Vagina (tissue), 2 donors: ENCODE results near the gene ASPSCR1. TPM values are rescaled to one million over a fixed set of nuclear protein-coding genes. Genes with fewer than 3 reads are reported as not detected.

ENCODE experiments used
- DNase-seq, 2 donors: peaks; one replicate each; pipeline ENCODE4 v3.0.0-alpha.2; 2017; ENCODE audit errors: extremely low spot score in 2 of 2
- H3K27ac ChIP-seq: fragments of 200-600 bp; sonication (generic); one replicate; pipeline ENCODE4 v1.5.1; 2019
- H3K27me3 ChIP-seq: fragments of 200-600 bp; sonication (generic); one replicate; pipeline ENCODE4 v1.5.1; 2019
- H3K36me3 ChIP-seq, 2 donors: fragments of 200-600 bp; sonication (generic); one replicate each; pipeline ENCODE4 v1.5.1; 2017 to 2019
- H3K4me1 ChIP-seq: fragments of 200-600 bp; sonication (generic); one replicate; pipeline ENCODE4 v1.5.1; 2019
- H3K4me3 ChIP-seq, 2 donors: fragments of 200-600 bp; sonication (generic); 1 replicate in 1 of 2; 2 replicates in 1 of 2; pipeline ENCODE4 v1.5.1; 2016 to 2019
- H3K9me3 ChIP-seq: fragments of 200-600 bp; sonication (generic); one replicate; pipeline ENCODE4 v1.5.1; 2019
- CTCF ChIP-seq, 3 experiments: fragments of 450-650 bp in 2 of 3; fragments of 200-600 bp in 1 of 3; sonication (generic) in 1 of 3; IDR thresholded peaks; one replicate each; pipeline ENCODE4 v1.5.1; 2017 to 2019; ENCODE audit warnings: antibody characterized with exemption in 3 of 3, mild to moderate bottlenecking in 2 of 3, moderate library complexity in 2 of 3
- POLR2A ChIP-seq, 2 donors: fragments of 450-650 bp; IDR thresholded peaks; one replicate each; pipeline ENCODE4 v1.6.1; 2017; ENCODE audit warnings: antibody characterized with exemption in 2 of 2, mild to moderate bottlenecking in 2 of 2, moderate library complexity in 2 of 2
- POLR2AphosphoS5 ChIP-seq, 2 donors: sonication (generic); formaldehyde crosslinking; IDR thresholded peaks; one replicate each; pipeline ENCODE4 v1.9.0; 2017; ENCODE audit warnings: antibody characterized with exemption in 2 of 2, mild to moderate bottlenecking in 2 of 2, low read depth in 1 of 2; ENCODE audit not compliant: insufficient read depth in 1 of 2
- intact Hi-C: fragments of 100-400 bp; cut with DNase I; formaldehyde crosslinking; loops from one replicate; pipeline ENCODE4 v1.15.1; 2023
- total RNA-seq: library from RNA; depleted of rRNA; stranded (reverse); fragments of >200 nt; gene quantifications from one replicate; pipeline ENCODE4 v1.2.3, GENCODE V29; 2016

Gene ASPSCR1
- total RNA-seq, 1 donor from 2014 or later, result 31.2 TPM

GRCh38 chr17:81959362-81960129 lies 17.9 kb upstream of the ASPSCR1 start:
- no peak overlapping the region for H3K27ac ChIP-seq
- DNase-seq, result no peak
- H3K27me3 ChIP-seq, result peaks cover 14% of the 10 kb centered on the region
- intact Hi-C loops, result loop anchor here (5.0 to 10.0 kb wide), 2 partner anchors 53 to 195 kb away; no protein-coding TSS in a partner anchor
- H3K9me3 ChIP-seq, result no peaks in the 10 kb centered on the region
- peak overlapping the region; percentile 34 to 40 for H3K4me3 ChIP-seq
- peaks cover 8% of the 10 kb centered on the region for H3K4me1 ChIP-seq
- no peaks in the 10 kb centered on the region for H3K36me3 ChIP-seq
- TF ChIP-seq POLR2AphosphoS5 (IDR thresholded peaks at IDR 0.05; ENCODE audit: insufficient read depth in 1 of 2, low read depth in 1 of 2) (no peak), POLR2A (IDR thresholded peaks at IDR 0.05) (no peak), CTCF (IDR thresholded peaks at IDR 0.05) (peak; percentile 37 to 68 (median 58))

GRCh38 chr17:81960130-81960958 lies 17.1 kb upstream of the ASPSCR1 start:
- no peak overlapping the region for H3K27ac ChIP-seq
- peaks cover 8% of the 10 kb centered on the region for H3K4me1 ChIP-seq
- no peaks in the 10 kb centered on the region for H3K9me3 ChIP-seq
- H3K36me3 ChIP-seq, result no peaks in the 10 kb centered on the region
- TF ChIP-seq CTCF (IDR thresholded peaks at IDR 0.05) (no peak), POLR2AphosphoS5 (IDR thresholded peaks at IDR 0.05; ENCODE audit: insufficient read depth in 1 of 2, low read depth in 1 of 2) (no peak), POLR2A (IDR thresholded peaks at IDR 0.05) (no peak)
- intact Hi-C loops, result loop anchor here (5.0 kb wide), 1 partner anchor 52 kb away; no protein-coding TSS in a partner anchor
- H3K27me3 ChIP-seq, result peaks cover 14% of the 10 kb centered on the region
- no peak for DNase-seq
- peak overlapping the region; percentile 34 to 40 for H3K4me3 ChIP-seq

GRCh38 chr17:81961087-81961511 lies 16.3 kb upstream of the ASPSCR1 start, which contains the start of gene NOTUM:
Gene NOTUM (minus strand): TSS chr17:81961187. CDS start chr17:81960909, 278 bp downstream.
- no peak within 1 kb of the TSS for H3K27ac ChIP-seq
- peak within 1 kb of the TSS; percentile 34 to 40 for H3K4me3 ChIP-seq
- H3K4me1 ChIP-seq, result peaks cover 8% of the 10 kb centered on the region
- peaks cover 14% of the 10 kb centered on the region for H3K27me3 ChIP-seq
- no peak for DNase-seq
- no peaks in the 10 kb centered on the region for H3K36me3 ChIP-seq
- H3K9me3 ChIP-seq, result no peaks in the 10 kb centered on the region
- intact Hi-C loops, result loop anchor here (5.0 kb wide), 1 partner anchor 51 kb away; no protein-coding TSS in a partner anchor
- TF ChIP-seq POLR2A (IDR thresholded peaks at IDR 0.05) (no peak), POLR2AphosphoS5 (IDR thresholded peaks at IDR 0.05; ENCODE audit: insufficient read depth in 1 of 2, low read depth in 1 of 2) (no peak)

- intact Hi-C loops, result loop anchor here (5.0 kb wide), 1 partner anchor 50 kb away; no protein-coding TSS in a partner anchor
- H3K4me3 ChIP-seq, result peak overlapping the region; percentile 6 to 40
- TF ChIP-seq POLR2AphosphoS5 (IDR thresholded peaks at IDR 0.05; ENCODE audit: insufficient read depth in 1 of 2, low read depth in 1 of 2) (no peak), CTCF (IDR thresholded peaks at IDR 0.05) (no peak), POLR2A (IDR thresholded peaks at IDR 0.05) (no peak)
- peaks cover 14% of the 10 kb centered on the region for H3K27me3 ChIP-seq
- no peaks in the 10 kb centered on the region for H3K36me3 ChIP-seq
- no peak for DNase-seq
- H3K4me1 ChIP-seq, result peaks cover 8% of the 10 kb centered on the region
- no peaks in the 10 kb centered on the region for H3K9me3 ChIP-seq
- H3K27ac ChIP-seq, result no peak overlapping the region
These were observed 15.6 kb upstream of the ASPSCR1 start for GRCh38 chr17:81961521-81962498.
